BE2C (cell line): Measurements from ENCODE around the gene CPSF4.

Experiments
- DNase-seq: peaks from one replicate; pipeline ENCODE4 v3.0.0-alpha.2; 2020
- H3K27me3 ChIP-seq: fragments of 250-450 bp; sonication (Bioruptor Pico); 2 replicates; pipeline ENCODE4 v1.5.1; 2020; ENCODE audit warnings: mild to moderate bottlenecking
- H3K36me3 ChIP-seq: fragments of 250-450 bp; sonication (Bioruptor Pico); 2 replicates; pipeline ENCODE4 v1.5.1; 2020; ENCODE audit warnings: mild to moderate bottlenecking
- H3K4me1 ChIP-seq: fragments of 250-450 bp; sonication (Bioruptor Pico); 2 replicates; pipeline ENCODE4 v1.5.1; 2020
- H3K4me3 ChIP-seq: 2 replicates; pipeline ENCODE4 v1.5.1; 2011; ENCODE audit warnings: low read depth, low read length
- H3K9me3 ChIP-seq: fragments of 250-450 bp; sonication (Bioruptor Pico); 2 replicates; pipeline ENCODE4 v1.5.1; 2020
- CTCF ChIP-seq: IDR thresholded peaks from 2 replicates; pipeline ENCODE4 v1.5.1; 2012; ENCODE audit warnings: mild to moderate bottlenecking, low read depth, low read length

The CPSF4 gene

GRCh38 chr7:99406557-99406956, 32.2 kb upstream of the CPSF4 start:
- H3K4me3 ChIP-seq, result peak overlapping the region; percentile 79
- H3K9me3 ChIP-seq, result no peaks in the 10 kb centered on the region
- H3K4me1 ChIP-seq, result peaks cover 4% of the 10 kb centered on the region; the same call in 1 of the 2 replicates
- DNase-seq, result no peak
- H3K27me3 ChIP-seq, result no peaks in the 10 kb centered on the region
- no peak for TF ChIP-seq CTCF
- peaks cover 59% of the 10 kb centered on the region for H3K36me3 ChIP-seq

- H3K36me3 ChIP-seq, result peaks cover 60% of the 10 kb centered on the region
Observed at GRCh38 chr7:99407872-99408378, 30.8 kb upstream of the CPSF4 start.

GRCh38 chr7:99408379-99409191, 30.2 kb upstream of the CPSF4 start, which contains the start of the genes BUD31 and PDAP1:
TSS of gene BUD31 (plus strand) at chr7:99408969. CDS start at chr7:99411093, 2,124 bp downstream.
TSS of gene PDAP1 (minus strand) at chr7:99408597. CDS start at chr7:99408548, 49 bp downstream.
- Histone ChIP-seq H3K4me3 (peak within 1 kb of the TSS; percentile 79), H3K9me3 (no peaks in the 10 kb centered on the region), H3K36me3 (peaks cover 60% of the 10 kb centered on the region), H3K27me3 (no peaks in the 10 kb centered on the region), H3K4me1 (peaks cover 4% of the 10 kb centered on the region; the same call in 1 of the 2 replicates)
- no peak for TF ChIP-seq CTCF
- peak; percentile 93 for DNase-seq

More at GRCh38 chr7:99407872-99408378, 30.8 kb upstream of the CPSF4 start:
- H3K27me3 ChIP-seq, result no peaks in the 10 kb centered on the region
- no peak for TF ChIP-seq CTCF
- H3K4me1 ChIP-seq, result peaks cover 4% of the 10 kb centered on the region; the same call in 1 of the 2 replicates
- no peak for DNase-seq
- H3K4me3 ChIP-seq, result peak overlapping the region; percentile 79
- H3K9me3 ChIP-seq, result no peaks in the 10 kb centered on the region

GRCh38 chr7:99409192-99409572, 29.6 kb upstream of the CPSF4 start:
- no peak for DNase-seq
- Histone ChIP-seq H3K9me3 (no peaks in the 10 kb centered on the region), H3K36me3 (peaks cover 58% of the 10 kb centered on the region), H3K27me3 (no peaks in the 10 kb centered on the region), H3K4me3 (peak overlapping the region; percentile 79), H3K4me1 (peaks cover 4% of the 10 kb centered on the region; the same call in 1 of the 2 replicates)
- TF ChIP-seq CTCF, result no peak

GRCh38 chr7:99409806-99410205, 28.9 kb upstream of the CPSF4 start:
- Histone ChIP-seq H3K4me3 (peak overlapping the region; percentile 79), H3K9me3 (no peaks in the 10 kb centered on the region), H3K27me3 (no peaks in the 10 kb centered on the region), H3K4me1 (peaks cover 4% of the 10 kb centered on the region; the same call in 1 of the 2 replicates), H3K36me3 (peaks cover 58% of the 10 kb centered on the region)
- DNase-seq, result no peak
- no peak for TF ChIP-seq CTCF

GRCh38 chr7:99410635-99411034, 28.1 kb upstream of the CPSF4 start:
- no peaks in the 10 kb centered on the region for H3K9me3 ChIP-seq
- H3K27me3 ChIP-seq, result no peaks in the 10 kb centered on the region
- H3K36me3 ChIP-seq, result peaks cover 60% of the 10 kb centered on the region
- peak overlapping the region; percentile 79; the same call in 1 of the 2 replicates for H3K4me3 ChIP-seq
- TF ChIP-seq CTCF, result no peak
- DNase-seq, result no peak
- H3K4me1 ChIP-seq, result peaks cover 4% of the 10 kb centered on the region; the same call in 1 of the 2 replicates
